ENCODE measurements around the gene PA2G4.

Gene PA2G4

DNA sequence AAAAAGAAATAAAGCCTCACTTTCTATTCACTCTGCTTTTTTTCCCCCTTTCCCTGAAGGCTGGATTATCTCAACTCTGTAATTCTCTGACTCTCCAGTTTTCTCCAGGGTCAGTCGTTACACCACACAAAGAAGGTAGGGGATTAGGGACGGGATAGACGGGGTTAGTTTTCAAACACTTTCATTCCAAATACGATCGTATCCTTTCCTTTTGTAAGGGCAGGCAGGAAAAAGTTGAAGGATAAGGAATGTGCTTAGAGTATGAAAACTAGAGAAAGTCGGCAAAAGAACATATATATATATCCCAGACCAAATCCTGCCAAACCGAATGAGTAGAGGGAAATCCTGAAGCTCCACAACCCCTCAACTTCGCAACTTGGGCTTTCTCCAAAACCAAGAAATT, 23.1 kb downstream of the PA2G4 start:
- no peak for DNase-seq

DNA sequence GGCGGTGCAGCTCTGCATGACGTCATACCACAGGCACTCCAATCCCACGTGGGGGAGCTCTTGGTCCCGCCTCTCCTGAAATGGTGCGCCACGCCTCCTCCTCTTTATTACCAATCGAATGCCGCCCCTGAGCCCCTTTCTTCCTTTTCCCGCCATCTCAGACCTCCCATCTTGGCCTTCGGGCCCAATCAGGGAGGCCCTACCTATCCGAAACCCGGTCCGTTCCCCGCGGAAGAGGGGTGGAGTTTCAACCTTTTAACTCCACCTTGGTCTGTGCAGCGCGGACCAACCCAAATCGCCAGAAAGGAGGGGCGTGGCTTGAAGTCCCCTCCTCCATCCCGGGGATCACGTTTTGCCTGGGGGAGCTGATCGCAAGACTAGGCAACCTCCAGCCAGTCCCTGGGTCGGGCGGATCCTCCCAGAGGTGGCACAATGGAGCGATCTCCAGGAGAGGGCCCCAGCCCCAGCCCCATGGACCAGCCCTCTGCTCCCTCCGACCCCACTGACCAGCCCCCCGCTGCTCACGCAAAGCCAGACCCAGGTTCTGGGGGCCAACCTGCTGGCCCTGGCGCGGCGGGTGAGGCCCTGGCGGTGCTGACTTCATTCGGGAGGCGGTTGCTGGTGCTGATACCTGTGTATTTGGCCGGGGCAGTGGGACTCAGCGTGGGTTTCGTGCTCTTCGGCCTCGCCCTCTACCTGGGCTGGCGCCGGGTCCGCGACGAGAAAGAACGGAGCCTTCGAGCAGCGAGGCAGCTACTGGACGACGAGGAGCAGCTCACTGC, 23.7 kb downstream of the PA2G4 start, which contains the start of gene ESYT1:
Gene ESYT1 (plus strand): TSS at position 380 of the 782 bp plus-strand sequence. CDS start 53 bp downstream, at position 433.
- peak; percentile 99 to 100 for DNase-seq

DNA sequence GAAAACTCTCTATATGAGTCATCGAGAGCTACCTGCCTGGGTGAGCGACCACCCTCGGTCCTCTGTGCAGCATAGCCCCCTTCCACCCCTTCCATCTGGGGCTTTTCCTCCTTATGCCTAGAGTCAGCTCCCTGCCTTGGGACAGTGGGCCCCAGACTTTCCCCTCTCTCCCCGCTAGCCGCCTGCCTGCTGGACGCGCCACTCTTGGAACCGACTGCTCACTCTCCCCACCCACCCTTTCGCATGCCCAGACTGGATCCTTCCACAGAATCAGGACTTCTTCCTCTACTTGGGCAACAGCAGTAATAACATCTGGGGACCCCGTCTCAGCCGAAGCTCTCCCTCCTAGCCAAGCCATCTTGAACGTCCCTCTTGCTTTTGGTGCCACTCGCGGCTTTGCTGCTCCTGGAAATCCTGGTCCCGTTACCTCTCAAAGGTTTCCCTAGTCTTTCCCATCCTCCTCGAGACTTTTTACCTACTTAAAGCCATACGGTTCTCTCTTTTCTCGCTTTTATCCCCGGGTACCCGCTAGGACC, 24.4 kb downstream of the PA2G4 start:
- DNase-seq: peak in 1 of 2 donors; percentile 20

DNA sequence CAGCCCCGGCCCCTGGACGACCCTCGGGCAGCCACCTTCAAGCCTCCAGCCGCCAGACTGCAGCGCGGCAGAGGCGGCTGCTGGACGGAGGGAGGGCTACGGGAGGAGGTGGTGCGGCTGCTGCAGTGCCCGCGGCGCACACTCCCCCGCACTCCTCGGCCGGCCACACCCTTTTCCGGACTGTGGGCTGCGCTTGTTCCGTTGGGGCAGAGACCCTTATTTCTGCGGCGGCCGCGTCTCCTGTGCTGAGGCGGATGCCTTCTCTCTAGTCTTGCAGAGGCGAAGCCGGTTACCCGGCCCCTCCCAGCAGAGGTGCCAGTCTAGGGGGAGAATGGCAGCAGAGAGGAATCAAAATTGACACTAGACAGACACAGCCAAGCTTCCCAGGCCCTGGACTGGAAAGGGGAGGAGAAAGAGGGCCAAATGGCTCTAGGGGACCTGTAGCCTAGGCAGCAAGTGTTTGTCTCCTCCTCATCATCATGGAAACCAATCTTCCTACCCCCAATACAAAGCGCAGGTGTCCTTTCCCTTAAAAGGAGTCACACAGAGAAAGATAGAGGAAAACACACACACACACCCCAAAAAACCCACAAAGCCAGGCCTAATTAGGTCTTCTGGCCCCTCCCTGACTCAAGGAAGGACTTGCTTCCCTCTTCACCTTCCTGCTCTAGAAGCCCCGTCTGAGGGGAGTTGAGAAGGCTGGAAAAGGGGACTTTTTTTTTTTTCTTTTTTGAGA, 25.0 kb downstream of the PA2G4 start:
- peak; percentile 66 to 72 for DNase-seq

DNA sequence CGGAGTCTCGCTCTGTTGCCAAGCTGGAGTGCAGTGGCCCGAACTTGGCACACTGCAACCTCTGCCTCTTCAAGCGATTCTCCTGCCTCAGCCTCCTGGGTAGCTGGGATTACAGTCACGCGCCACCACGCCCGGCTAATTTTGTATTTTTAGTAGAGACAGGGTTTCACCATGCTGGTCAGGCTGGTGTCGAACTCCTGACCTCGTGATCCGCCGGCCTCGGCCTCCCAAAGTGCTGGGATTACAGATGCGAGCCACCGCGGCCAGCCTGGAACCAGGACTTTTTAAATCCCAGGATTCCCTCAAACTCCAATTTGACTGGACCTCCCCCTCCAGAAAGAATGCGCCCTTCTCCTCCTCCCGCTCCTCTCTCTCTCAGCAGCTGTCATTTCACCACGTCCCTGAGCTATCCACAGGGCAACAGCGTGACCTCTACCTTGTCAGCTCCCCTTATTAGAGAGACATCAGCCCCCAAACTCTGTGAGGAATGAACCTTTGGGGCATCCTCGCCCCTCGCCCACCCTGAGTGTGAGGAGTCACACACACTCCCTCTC, 25.7 kb downstream of the PA2G4 start:
- DNase-seq: no peak

DNA sequence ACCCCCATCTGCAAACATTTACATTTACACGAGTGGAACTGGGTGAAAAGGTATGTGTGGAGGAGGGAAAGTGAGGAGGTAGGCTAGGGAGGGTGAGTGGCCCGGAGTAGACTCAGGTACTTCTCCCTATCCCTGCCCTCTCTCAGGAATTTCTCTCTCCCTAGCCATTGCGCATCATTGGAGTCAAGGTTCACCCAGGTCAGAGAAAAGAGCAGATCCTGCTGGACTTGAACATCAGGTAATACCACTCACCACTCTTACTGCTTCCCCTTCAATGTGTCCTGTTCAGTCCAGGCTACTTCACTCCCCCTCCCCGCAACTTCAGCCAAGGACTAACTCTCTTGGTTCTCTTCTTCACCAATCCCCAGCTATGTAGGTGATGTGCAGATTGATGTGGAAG, 26.5 kb downstream of the PA2G4 start:
- no peak for DNase-seq

DNA sequence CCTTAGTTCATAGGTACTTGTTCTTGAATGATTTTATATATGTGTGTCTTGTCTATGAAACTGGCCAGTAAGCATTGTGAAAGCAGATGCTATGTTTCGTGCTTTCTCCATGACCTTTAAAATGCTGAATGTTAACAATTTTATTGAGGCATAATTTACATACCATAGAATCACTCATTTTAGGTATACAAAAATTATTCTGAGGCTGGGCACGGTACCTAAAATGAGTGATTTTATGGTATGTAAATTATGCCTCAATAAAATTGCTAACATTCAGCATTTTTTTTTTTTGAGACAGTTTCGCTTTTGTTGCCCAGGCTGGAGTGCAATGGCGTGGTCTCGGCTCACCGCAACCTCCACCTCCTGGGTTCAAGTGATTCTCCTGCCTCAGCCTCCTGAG, 30.5 kb downstream of the PA2G4 start:
- DNase-seq: no peak

DNA sequence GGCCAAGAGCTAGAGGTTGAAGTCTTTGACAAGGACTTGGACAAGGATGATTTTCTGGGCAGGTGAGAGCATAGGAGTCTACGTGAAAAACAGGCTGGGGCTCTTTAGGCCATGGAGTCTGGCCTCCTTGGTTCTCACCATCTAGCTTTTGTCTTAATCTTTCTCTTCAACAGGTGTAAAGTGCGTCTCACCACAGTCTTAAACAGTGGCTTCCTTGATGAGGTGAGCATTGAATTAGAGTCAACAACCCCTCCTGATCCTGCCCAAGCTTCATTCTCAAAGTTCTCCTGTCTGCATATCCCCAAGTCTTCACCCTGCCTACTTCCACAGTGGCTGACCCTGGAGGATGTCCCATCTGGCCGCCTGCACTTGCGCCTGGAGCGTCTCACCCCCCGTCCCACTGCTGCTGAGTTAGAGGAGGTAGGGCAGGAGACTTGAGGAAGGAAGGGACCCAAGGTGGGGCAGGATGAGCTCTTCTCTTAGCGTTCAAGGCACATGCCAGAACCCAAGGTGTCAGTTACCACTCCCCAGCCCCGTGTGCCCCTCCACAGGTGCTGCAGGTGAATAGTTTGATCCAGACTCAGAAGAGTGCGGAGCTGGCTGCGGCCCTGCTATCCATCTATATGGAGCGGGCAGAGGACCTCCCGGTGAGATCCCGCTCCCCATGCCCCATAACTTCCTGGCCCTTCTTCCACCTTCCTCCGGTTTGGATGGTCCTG, 33.7 kb downstream of the PA2G4 start:
- DNase-seq: no peak

DNA sequence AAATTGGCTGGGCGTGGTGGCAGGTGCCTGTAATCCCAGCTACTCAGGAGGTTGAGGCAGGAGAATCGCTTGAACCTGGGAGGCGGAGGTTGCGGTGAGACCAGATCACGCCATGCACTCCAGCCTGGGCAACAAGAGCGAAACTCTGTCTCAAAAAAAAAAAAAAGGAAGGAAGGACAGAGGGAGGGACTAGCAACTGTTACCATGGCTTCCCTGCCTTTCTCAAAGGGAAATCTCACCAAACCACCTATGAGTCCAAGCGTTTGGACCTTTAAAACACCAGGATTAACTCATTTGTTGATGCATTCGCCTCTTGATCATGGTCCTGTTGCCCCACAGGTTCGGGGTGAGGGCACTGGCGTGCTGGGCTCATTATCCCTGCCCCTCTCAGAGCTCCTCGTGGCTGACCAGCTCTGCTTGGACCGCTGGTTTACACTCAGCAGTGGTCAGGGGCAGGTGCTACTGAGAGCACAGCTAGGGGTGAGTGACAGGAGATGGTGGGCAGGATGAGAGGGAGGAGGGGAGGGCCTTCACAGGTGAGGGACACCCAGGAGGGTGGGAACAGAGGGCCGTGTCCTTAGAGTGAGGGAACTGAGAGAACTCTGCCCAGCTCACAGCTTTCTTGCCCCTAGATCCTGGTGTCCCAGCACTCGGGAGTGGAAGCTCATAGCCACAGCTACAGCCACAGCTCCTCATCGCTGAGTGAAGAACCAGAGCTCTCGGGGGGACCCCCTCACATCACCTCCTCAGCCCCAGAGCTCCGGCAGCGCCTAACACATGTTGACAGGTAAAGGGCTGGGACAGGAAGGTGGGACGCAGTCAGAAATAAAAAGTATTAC, 37.8 kb downstream of the PA2G4 start:
- peak; percentile 24 to 46 for DNase-seq

DNA sequence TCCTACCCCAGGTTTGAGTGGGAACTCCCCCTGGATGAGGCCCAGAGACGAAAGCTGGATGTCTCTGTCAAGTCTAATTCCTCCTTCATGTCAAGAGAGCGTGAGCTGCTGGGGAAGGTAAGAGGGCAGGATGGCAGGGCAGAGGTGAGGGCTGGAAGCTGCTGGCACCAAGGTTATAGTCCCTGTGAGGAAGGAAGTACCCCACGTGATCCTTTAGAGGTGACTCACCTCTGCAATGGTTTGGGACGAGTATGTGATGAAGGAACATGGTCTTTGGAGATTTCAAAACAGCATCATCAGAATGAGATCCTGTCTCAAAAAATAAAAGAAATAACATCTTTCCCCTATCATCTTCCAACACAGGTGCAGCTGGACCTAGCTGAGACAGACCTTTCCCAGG, 38.9 kb downstream of the PA2G4 start:
- no peak for DNase-seq

DNA sequence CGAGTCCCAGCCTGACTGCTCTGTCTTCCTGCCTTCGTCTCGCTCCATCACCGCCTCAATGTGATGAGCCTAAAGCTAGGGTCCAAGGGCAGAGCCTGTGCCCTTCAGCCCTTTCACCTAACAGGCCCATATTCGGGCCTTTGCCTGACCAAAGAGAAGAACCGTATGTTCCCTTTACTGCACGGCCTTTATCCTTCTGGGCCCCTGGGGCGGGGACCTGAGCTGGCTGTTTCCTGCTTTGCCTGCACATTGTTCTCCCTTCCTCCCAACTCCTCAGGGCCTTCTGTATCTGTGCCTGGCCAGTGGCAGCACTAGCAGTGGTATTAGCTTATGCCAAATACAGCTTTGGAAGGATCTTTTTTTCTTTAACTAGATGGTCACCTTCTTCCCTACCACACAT, 39.5 kb downstream of the PA2G4 start:
- DNase-seq: no peak

DNA sequence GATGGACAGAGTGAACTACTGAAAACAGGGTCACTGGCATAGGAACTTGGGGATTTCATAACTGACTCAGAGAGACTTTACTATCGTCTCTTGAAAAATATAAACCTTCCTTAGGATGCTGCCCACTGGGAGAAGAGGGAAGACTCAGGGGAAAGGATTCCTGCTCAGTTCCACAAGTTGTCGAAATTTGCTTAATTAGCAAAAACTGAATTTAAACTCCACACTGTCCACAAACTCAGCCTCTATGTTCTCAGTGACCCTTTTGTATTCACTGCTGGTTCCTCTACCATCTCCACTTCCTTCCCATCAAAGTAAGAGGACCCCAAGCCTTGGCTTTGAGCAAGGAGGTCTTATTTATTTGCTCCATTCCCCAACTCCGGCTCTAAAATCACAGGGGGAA, 40.9 kb downstream of the PA2G4 start:
- no peak for DNase-seq

DNA sequence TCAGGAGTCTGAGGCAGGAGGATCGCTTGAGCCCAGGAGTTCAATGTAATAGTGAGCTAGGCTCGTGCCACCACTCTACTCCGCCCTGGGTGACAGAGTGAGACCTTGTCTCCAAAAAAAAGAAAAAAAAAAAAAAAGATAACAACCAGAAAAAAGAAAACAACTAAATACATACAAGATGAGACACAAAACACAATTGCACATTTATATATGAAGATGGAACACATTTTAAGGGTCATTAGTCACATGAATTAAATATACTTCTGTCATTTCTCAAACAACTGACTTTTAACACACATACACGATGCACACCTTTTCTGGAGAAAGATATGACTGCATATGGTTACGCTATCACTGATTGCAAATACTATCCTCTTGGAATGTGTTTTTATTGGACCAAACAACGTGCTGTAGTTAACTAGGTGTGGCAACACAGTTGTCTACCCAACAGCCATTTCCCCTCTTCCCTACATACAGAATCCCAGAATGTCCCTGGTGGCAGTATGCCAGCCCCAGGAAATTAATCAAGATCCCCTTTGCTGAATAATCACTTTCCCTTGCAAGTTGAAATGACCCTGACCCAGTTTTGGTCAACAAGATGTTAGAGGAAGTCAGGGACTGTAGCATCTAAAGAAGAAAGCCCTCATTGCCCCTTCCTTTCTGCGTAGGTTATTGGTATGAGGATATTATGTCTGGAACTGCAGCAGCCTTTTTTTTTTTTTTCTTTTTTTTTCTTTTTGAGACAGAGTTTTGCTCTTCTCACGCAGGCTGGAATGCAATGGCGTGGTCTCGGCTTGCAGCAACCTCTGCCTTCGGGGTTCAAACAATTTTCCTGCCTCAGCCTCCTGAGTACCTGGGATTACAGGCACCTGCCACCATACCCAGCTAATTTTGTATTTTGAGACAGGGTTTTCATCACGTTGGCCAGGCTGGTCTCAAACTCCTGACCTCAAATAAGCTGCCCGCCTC, 42.4 kb downstream of the PA2G4 start:
- no peak for DNase-seq

DNA sequence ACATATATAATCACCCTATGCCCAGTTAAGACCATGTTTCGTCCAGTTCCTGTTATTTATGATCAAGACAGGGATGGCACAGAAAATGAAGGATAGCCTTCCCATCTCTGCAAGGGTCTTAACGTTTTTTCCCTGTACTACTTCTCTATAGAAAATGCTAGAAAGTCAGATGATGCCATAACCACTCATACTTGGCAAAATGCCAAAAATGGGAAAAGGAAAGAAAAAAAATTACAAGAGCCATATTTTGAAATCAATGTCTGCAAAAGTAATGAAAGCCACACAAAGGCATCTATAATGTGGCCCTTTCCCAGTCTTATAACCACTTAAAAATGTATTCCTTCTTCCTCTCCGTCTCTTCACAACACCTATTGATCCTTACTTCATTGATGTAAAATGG, 46.2 kb downstream of the PA2G4 start:
- DNase-seq: peak; percentile 33 to 77

DNA sequence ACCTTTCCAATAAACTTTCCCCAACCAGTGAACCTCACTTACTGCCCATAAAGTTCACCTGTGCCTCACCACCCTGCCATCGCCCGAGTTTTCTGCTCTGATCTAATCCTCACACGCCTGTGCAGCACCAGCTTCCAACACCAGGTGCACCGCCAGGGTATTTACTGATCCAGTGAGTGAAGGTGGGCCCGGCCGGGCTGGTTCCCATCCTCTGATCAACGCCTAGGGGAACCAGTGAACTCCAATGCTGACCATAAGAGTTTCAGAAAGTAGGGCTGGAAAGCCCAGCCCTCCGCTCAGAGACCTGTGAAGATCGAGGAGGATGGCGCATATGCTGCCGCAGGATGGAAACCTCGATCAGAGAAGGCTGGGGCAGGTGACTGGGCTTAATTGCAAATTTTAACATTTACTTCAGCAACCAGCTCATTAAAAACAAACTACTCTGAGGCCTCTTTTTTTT, 47.3 kb downstream of the PA2G4 start:
- peak; percentile 25 to 37 for DNase-seq

DNA sequence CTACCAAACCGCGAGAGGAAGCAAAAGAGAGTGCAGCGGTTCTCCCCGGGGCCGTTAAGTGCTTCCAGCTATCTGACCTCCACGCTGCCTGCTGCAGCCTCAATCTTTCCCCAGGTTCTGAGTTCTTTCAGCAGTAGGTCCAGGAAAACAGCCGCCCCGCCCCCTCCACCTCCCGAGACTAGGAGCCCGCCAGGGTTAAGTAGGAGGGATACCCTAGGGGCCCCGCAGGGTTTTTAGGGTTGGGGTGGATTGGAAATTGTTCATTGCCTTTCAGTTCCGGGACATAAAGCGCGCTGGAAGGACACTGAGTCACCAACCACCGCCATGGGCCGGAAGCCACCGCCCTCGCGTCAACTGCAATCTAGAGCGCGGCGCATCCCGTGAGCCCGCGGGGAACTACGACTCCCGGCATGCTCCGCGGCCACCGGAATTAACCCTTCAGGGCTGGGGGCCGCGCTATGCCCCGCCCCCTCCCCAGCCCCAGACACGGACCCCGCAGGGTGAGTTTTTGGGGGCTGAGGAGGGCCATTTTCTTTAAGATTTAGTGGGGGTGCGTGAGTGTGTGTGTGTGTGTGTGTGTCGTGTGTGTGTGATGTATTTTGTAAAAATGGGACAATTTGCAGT, 47.9 kb downstream of the PA2G4 start, which contains the start of gene MYL6B:
Gene MYL6B (plus strand): TSS at position 456 of the 624 bp plus-strand sequence. CDS start 1,332 bp downstream, outside the sequence.
- peak; percentile 93 to 95 for DNase-seq

DNA sequence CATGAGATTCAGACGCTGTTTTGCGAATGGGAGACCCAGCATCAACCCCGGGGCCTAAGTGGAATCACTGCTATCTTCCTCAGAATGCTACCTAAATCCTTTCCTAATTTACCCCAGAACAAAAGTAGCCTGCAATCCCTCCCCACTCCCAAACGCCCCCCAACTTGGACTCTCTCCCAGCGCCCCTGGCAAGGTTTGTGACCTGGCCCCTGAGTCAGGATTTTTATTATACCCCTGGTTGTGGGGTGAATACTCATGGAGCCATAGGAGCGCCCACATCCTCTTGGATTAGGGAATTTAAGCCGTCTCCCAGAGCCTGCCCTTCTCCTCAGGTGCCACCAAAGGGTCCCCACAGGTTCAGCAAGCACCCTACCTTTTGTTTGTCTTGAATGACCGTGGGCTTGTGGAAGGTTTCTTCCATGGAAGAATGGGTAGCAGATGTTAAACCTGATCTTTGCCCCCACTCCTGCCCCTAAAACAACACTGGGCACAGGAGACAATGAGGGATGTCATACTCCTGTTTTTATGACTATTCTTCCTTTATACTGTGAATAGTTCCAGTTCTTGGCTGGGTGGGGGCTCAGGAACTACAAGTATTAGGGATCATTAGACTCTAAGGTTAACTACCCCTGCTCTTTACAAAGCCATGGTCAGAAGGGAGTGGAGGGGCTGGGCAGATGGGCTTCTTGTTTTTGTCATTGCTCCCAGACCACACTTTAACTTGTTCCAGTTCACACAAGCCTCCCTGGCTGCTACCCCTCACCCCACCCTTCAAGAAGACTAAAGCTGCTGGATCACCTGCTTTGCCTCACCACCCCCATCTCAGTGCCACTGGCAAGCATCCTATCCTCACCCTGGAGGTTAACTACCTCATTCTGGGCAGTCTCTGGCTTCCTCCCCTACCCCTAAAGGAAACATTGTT, 48.7 kb downstream of the PA2G4 start:
- no peak for DNase-seq

DNA sequence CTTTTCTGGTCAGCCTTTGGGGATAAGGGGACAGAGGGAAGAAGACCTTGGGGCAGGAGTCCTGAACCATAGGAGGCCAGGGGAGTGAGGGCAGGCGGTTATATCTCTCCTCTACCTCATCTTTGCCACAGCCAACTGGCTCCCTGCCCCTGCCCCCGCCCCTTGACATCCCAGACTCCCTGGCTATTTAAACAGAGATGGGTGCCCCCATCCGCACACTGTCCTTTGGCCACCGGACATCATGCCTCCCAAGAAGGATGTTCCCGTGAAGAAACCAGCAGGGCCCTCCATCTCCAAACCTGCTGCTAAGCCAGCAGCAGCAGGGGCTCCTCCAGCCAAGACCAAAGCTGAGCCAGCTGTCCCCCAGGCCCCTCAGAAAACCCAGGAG, 49.3 kb downstream of the PA2G4 start:
- no peak for DNase-seq
